ENCODE data around the gene SLC5A5. TPM values are rescaled to one million over a fixed set of nuclear protein-coding genes. Genes with fewer than 3 reads are reported as not detected.

SLC5A5 gene
- total RNA-seq, 6 experiments from 2014 or later = not detected

- H3K27ac Mint-ChIP-seq = no peak overlapping the region
- DNase-seq = no peak
- peaks cover 19% of the 10 kb centered on the region for H3K4me1 Mint-ChIP-seq (ENCODE audit: low read depth)
Measured at GRCh38 chr19:17929056-17929455, 57.3 kb downstream of the SLC5A5 start.

DNA sequence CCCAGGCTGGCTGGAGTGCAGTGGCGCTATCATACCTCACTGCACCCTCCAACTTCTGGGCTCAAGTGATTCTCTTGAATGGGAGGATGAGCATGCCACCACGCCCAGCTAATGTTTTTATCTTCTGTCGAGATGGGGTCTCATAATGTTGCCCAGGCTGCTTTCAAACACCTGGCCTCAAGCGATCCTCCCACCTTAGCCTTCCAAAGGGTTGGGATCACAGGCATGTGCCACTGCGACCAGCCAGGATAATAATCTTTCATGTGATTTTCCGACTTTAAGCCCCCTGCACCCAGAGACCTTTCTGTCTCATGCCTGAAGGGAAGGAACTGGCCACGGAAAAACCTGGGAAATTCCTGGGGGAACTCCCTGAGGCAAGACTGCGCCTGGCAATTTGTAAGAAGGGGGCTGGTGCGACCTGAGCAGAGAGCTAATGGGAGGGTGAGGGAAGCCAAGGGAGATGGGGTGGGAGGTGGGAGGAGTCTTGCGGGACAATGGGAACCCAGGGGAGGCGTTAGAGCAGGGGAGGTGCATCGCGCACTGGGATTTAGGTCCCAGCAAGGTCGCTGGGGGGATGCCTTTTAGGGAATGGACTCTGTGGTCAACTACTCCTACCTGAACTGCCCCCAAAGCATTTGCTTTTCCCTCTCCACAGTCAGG lies 59.9 kb downstream of the SLC5A5 start:
- Mint-ChIP-seq H3K9me3 (no peaks in the 10 kb centered on the region), H3K27ac (no peak overlapping the region), H3K27me3 (ENCODE audit: insufficient read depth) (peaks cover 6% of the 10 kb centered on the region), H3K36me3 (ENCODE audit: low read depth) (no peaks in the 10 kb centered on the region), H3K4me3 (peak overlapping the region; percentile 95), H3K4me1 (ENCODE audit: low read depth) (peaks cover 19% of the 10 kb centered on the region)
- TF ChIP-seq CTCF (IDR thresholded peaks at IDR 0.05) = no peak
- no peak for DNase-seq

More at GRCh38 chr19:17929056-17929455, 57.3 kb downstream of the SLC5A5 start:
- no peaks in the 10 kb centered on the region for H3K36me3 Mint-ChIP-seq (ENCODE audit: low read depth)
- H3K4me3 Mint-ChIP-seq = no peak overlapping the region
- H3K27me3 Mint-ChIP-seq (ENCODE audit: insufficient read depth) = peaks cover 10% of the 10 kb centered on the region
- no peaks in the 10 kb centered on the region for H3K9me3 Mint-ChIP-seq
- TF ChIP-seq CTCF (IDR thresholded peaks at IDR 0.05) = no peak

GRCh38 chr19:17932485-17933338 lies 61.0 kb downstream of the SLC5A5 start, which contains the start of gene CCDC124:
Gene CCDC124 (plus strand): TSS chr19:17933015. CDS start chr19:17936421, 3,406 bp downstream.
- Mint-ChIP-seq H3K4me3 (peak within 1 kb of the TSS; percentile 95), H3K9me3 (no peaks in the 10 kb centered on the region), H3K36me3 (ENCODE audit: low read depth) (no peaks in the 10 kb centered on the region), H3K27ac (peak within 1 kb of the TSS; percentile 99), H3K27me3 (ENCODE audit: insufficient read depth) (peaks cover 4% of the 10 kb centered on the region), H3K4me1 (ENCODE audit: low read depth) (peaks cover 19% of the 10 kb centered on the region)
- peak; percentile 90 for TF ChIP-seq CTCF (IDR thresholded peaks at IDR 0.05)
- DNase-seq = peak; percentile 85

DNA sequence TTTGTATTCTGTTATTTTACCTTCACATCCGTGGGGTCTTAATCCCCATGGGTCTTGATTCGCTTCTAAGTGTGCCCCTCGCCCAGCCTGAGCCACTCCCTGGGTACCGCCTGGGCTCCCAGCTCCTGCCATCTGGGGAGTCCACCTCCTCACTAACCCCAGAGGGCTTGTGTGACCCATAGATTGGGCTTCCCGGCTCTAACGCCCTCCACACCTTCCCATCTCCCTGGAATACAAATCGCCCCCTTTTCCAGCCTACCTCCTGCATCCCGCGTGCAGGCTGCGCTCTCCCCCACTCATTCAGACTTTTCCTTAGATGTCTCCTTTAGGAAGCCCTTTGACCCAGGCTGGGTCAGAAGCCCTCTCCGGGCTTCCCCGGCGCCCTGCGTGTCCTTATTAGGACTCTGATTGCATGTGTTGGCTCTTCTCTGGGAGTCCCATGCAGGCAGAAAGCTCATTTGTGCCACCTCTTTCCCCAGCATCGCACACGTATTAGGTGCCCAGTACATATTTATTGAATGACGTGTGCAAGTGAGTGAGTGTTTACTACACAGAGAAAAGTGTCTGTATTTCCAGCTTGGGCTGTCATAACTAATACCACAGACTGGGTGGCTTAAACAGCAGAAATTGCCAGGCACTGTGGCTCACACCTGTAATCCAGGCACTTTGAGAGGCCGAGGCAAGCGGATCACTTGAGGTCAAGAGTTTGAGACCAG lies 61.8 kb downstream of the SLC5A5 start:
- Mint-ChIP-seq H3K4me1 (ENCODE audit: low read depth) (peaks cover 19% of the 10 kb centered on the region), H3K4me3 (peak overlapping the region; percentile 95), H3K27me3 (ENCODE audit: insufficient read depth) (peaks cover 4% of the 10 kb centered on the region), H3K9me3 (no peaks in the 10 kb centered on the region), H3K36me3 (ENCODE audit: low read depth) (no peaks in the 10 kb centered on the region), H3K27ac (peak overlapping the region; percentile 99)
- no peak for TF ChIP-seq CTCF (IDR thresholded peaks at IDR 0.05)
- peak; percentile 60 for DNase-seq

GRCh38 chr19:17936379-17936778 lies 64.6 kb downstream of the SLC5A5 start:
- H3K27ac Mint-ChIP-seq = no peak overlapping the region
- H3K9me3 Mint-ChIP-seq = no peaks in the 10 kb centered on the region
- H3K4me3 Mint-ChIP-seq = no peak overlapping the region
- peaks cover 19% of the 10 kb centered on the region for H3K4me1 Mint-ChIP-seq (ENCODE audit: low read depth)
- no peak for TF ChIP-seq CTCF (IDR thresholded peaks at IDR 0.05)
- H3K27me3 Mint-ChIP-seq (ENCODE audit: insufficient read depth) = peaks cover 1% of the 10 kb centered on the region
- DNase-seq = no peak
- no peaks in the 10 kb centered on the region for H3K36me3 Mint-ChIP-seq (ENCODE audit: low read depth)

Measured in HFFc6 (cell line).